ENCODE measurements around the gene GPM6B.

Gene GPM6B

GRCh38 chrX:13816643-13817627 is at the start of gene GPM6B:
TSS of gene GPM6B (minus strand) at chrX:13817093. CDS start at chrX:13816904, 189 bp downstream.
- no peak within 1 kb of the TSS for H3K27ac ChIP-seq
- no peak for DNase-seq (ENCODE audit: low read depth, low spot score)

GRCh38 chrX:13864264-13864663 is 47.4 kb upstream of the GPM6B start:
- no peak for DNase-seq (ENCODE audit: low read depth, low spot score)

GRCh38 chrX:13863324-13863723 is 46.4 kb upstream of the GPM6B start:
- H3K27ac ChIP-seq = no peak overlapping the region
- no peak for DNase-seq (ENCODE audit: low read depth, low spot score)

More at GRCh38 chrX:13864264-13864663, 47.4 kb upstream of the GPM6B start:
- H3K27ac ChIP-seq = no peak overlapping the region

- H3K27ac ChIP-seq = no peak overlapping the region
- DNase-seq (ENCODE audit: low read depth, low spot score) = no peak
Measured at GRCh38 chrX:13859724-13860123, 42.8 kb upstream of the GPM6B start.

- DNase-seq (ENCODE audit: low read depth, low spot score) = no peak
- no peak overlapping the region for H3K27ac ChIP-seq
Measured at GRCh38 chrX:13857804-13858203, 40.9 kb upstream of the GPM6B start.

GRCh38 chrX:13855689-13856450 is 39.0 kb upstream of the GPM6B start:
- no peak for DNase-seq (ENCODE audit: low read depth, low spot score)
- no peak overlapping the region for H3K27ac ChIP-seq

- no peak overlapping the region for H3K27ac ChIP-seq
- no peak for DNase-seq (ENCODE audit: low read depth, low spot score)
Measured at GRCh38 chrX:13854003-13854402, 37.1 kb upstream of the GPM6B start.

- H3K27ac ChIP-seq = no peak overlapping the region
- DNase-seq (ENCODE audit: low read depth, low spot score) = no peak
Measured at GRCh38 chrX:13852001-13852695, 35.3 kb upstream of the GPM6B start.

GRCh38 chrX:13845721-13846378 is 29.0 kb upstream of the GPM6B start:
- H3K27ac ChIP-seq = no peak overlapping the region
- no peak for DNase-seq (ENCODE audit: low read depth, low spot score)

GRCh38 chrX:13843150-13843721 is 26.3 kb upstream of the GPM6B start:
- DNase-seq (ENCODE audit: low read depth, low spot score) = no peak

GRCh38 chrX:13840121-13840520 is 23.2 kb upstream of the GPM6B start:
- no peak overlapping the region for H3K27ac ChIP-seq
- no peak for DNase-seq (ENCODE audit: low read depth, low spot score)

More at GRCh38 chrX:13843150-13843721, 26.3 kb upstream of the GPM6B start:
- H3K27ac ChIP-seq = no peak overlapping the region

- H3K27ac ChIP-seq = no peak overlapping the region
- no peak for DNase-seq (ENCODE audit: low read depth, low spot score)
Measured at GRCh38 chrX:13837290-13837745, 20.4 kb upstream of the GPM6B start.

- H3K27ac ChIP-seq = no peak overlapping the region
- no peak for DNase-seq (ENCODE audit: low read depth, low spot score)
Measured at GRCh38 chrX:13836575-13836974, 19.7 kb upstream of the GPM6B start.

GRCh38 chrX:13835825-13836224 is 18.9 kb upstream of the GPM6B start:
- DNase-seq (ENCODE audit: low read depth, low spot score) = no peak
- H3K27ac ChIP-seq = no peak overlapping the region

- no peak overlapping the region for H3K27ac ChIP-seq
- DNase-seq (ENCODE audit: low read depth, low spot score) = no peak
Measured at GRCh38 chrX:13834355-13834754, 17.5 kb upstream of the GPM6B start.

- H3K27ac ChIP-seq = no peak overlapping the region
- no peak for DNase-seq (ENCODE audit: low read depth, low spot score)
Measured at GRCh38 chrX:13829983-13830382, 13.1 kb upstream of the GPM6B start.

GRCh38 chrX:13828392-13828791 is 11.5 kb upstream of the GPM6B start:
- DNase-seq (ENCODE audit: low read depth, low spot score) = no peak
- no peak overlapping the region for H3K27ac ChIP-seq

GRCh38 chrX:13827298-13828090 is 10.6 kb upstream of the GPM6B start:
- no peak for DNase-seq (ENCODE audit: low read depth, low spot score)
- no peak overlapping the region for H3K27ac ChIP-seq

- no peak overlapping the region for H3K27ac ChIP-seq
- DNase-seq (ENCODE audit: low read depth, low spot score) = no peak
Measured at GRCh38 chrX:13826770-13827169, 9.9 kb upstream of the GPM6B start.

All from epithelial cell of prostate (primary cell).